ENCODE results near the gene FGF19.

- TF ChIP-seq CTCF (IDR thresholded peaks at IDR 0.05) (no peak), POLR2A (IDR thresholded peaks at IDR 0.05) (no peak), POLR2AphosphoS5 (IDR thresholded peaks at IDR 0.05) (no peak)
Measured at GRCh38 chr11:69703453-69703767, 412 bp downstream of the FGF19 start.

Data from breast epithelium (tissue), 3 donors.